GM23338 (cell line): ENCODE results near the gene DRD2. TPM values are rescaled to one million over a fixed set of nuclear protein-coding genes. Genes with fewer than 3 reads are reported as not detected.

Source experiments
- ATAC-seq: fragments of 200-7000 bp; cut with Tn5 transposase; 3 replicates; pipeline ENCODE4 v1.9.1; 2020
- DNase-seq: peaks from one replicate; pipeline ENCODE4 v3.0.0-alpha.2; 2015; ENCODE audit warnings: low spot score
- H2AFZ ChIP-seq: fragments of 200-600 bp; sonication (generic); 2 replicates; pipeline ENCODE4 v1.8.0; 2016; ENCODE audit warnings: antibody characterized with exemption, mild to moderate bottlenecking, moderate library complexity
- H3F3A ChIP-seq: fragments of 200-600 bp; sonication (generic); replicated peaks from 2 replicates; pipeline ENCODE4 v1.8.0; 2017; ENCODE audit warnings: antibody characterized with exemption, mixed run types, low read depth
- H3K27ac ChIP-seq: fragments of 200-600 bp; sonication (generic); 2 replicates; pipeline ENCODE4 v1.6.1; 2016; ENCODE audit warnings: low read depth
- H3K27me3 ChIP-seq: fragments of 200-600 bp; sonication (generic); 2 replicates; pipeline ENCODE4 v1.8.0; 2016; ENCODE audit warnings: mild to moderate bottlenecking, mixed run types, moderate library complexity; ENCODE audit not compliant: insufficient read depth
- H3K36me3 ChIP-seq: fragments of 200-600 bp; sonication (generic); 2 replicates; pipeline ENCODE4 v1.8.0; 2016; ENCODE audit warnings: mild to moderate bottlenecking; ENCODE audit not compliant: insufficient read depth
- H3K4me1 ChIP-seq: fragments of 200-600 bp; sonication (generic); 2 replicates; pipeline ENCODE4 v1.8.0; 2016; ENCODE audit warnings: mild to moderate bottlenecking, moderate library complexity; ENCODE audit not compliant: insufficient read depth
- H3K4me2 ChIP-seq: fragments of 200-600 bp; sonication (generic); 2 replicates; pipeline ENCODE4 v1.7.1; 2017; ENCODE audit warnings: mixed run types
- H3K4me3 ChIP-seq: fragments of 200-600 bp; sonication (generic); 2 replicates; pipeline ENCODE4 v1.6.1; 2016; ENCODE audit warnings: mixed run types
- H3K79me2 ChIP-seq: fragments of 200-600 bp; sonication (generic); replicated peaks from 2 replicates; pipeline ENCODE4 v1.8.0; 2017; ENCODE audit warnings: mild to moderate bottlenecking; ENCODE audit not compliant: insufficient read depth
- H3K9me2 ChIP-seq: fragments of 200-600 bp; sonication (generic); 2 replicates; pipeline ENCODE4 v1.8.0; 2017; ENCODE audit not compliant: insufficient read depth
- H4K20me1 ChIP-seq: fragments of 200-600 bp; sonication (generic); replicated peaks from 2 replicates; pipeline ENCODE4 v1.8.0; 2017; ENCODE audit warnings: mild to moderate bottlenecking; ENCODE audit not compliant: insufficient read depth
- H3K27ac Mint-ChIP-seq: 2 replicates; pipeline ENCODE4 v1.8.0; 2020; ENCODE audit warnings: inconsistent platforms, mild to moderate bottlenecking, moderate library complexity, mixed read lengths
- H3K27me3 Mint-ChIP-seq: 3 replicates; pipeline ENCODE4 v1.8.0; 2022; ENCODE audit warnings: low read depth, mild to moderate bottlenecking, moderate library complexity, mixed read lengths, inconsistent platforms; ENCODE audit not compliant: insufficient read depth, poor library complexity
- H3K36me3 Mint-ChIP-seq: 3 replicates; pipeline ENCODE4 v1.8.0; 2021; ENCODE audit warnings: low read depth, mild to moderate bottlenecking, inconsistent platforms, moderate library complexity, mixed read lengths
- H3K4me1 Mint-ChIP-seq: 3 replicates; pipeline ENCODE4 v1.8.0; 2020; ENCODE audit warnings: mild to moderate bottlenecking, inconsistent platforms, mixed read lengths
- H3K4me3 Mint-ChIP-seq: 3 replicates; pipeline ENCODE4 v1.8.0; 2021; ENCODE audit warnings: moderate library complexity, mild to moderate bottlenecking, inconsistent platforms, mixed read lengths
- H3K9me3 Mint-ChIP-seq: 3 replicates; pipeline ENCODE4 v1.8.0; 2020; ENCODE audit warnings: moderate library complexity, mild to moderate bottlenecking, inconsistent platforms, mixed read lengths
- CREB1 ChIP-seq: fragments of 250-450 bp; sonication (Bioruptor Pico); IDR thresholded peaks from 2 replicates; pipeline ENCODE4 v1.5.0; 2020; ENCODE audit warnings: low read depth, mild to moderate bottlenecking, moderate library complexity
- POLR2AphosphoS5 ChIP-seq: IDR thresholded peaks from 2 replicates; pipeline ENCODE4 v1.6.1; 2016; ENCODE audit warnings: antibody characterized with exemption, low read depth
- REST ChIP-seq: IDR thresholded peaks from one replicate; pipeline ENCODE4 v1.6.1; 2018; ENCODE audit warnings: antibody characterized with exemption; ENCODE audit not compliant: unreplicated experiment
- ZNF462 ChIP-seq: fragments of 250-450 bp; sonication (Bioruptor Pico); IDR thresholded peaks from 2 replicates; pipeline ENCODE4 v1.5.0; 2020; ENCODE audit warnings: mild to moderate bottlenecking, moderate library complexity
- polyA plus RNA-seq: library from polyadenylated mRNA; unstranded; fragments of >200 nt; fragmentation: Nextera tagmentation; extraction: Ambion mirVana; gene quantifications from 2 replicates; pipeline ENCODE4 v1.2.1, GENCODE V29; 2016
- total RNA-seq: library from RNA; depleted of rRNA; stranded (reverse); fragments of >200 nt; shearing (Covaris generic); gene quantifications from 2 replicates; pipeline ENCODE4 v1.2.3, GENCODE V29; 2014

DRD2 gene
- total and polyA plus RNA-seq, 2 experiments from 2014 or later = 0.21 to 0.66 TPM

DNA sequence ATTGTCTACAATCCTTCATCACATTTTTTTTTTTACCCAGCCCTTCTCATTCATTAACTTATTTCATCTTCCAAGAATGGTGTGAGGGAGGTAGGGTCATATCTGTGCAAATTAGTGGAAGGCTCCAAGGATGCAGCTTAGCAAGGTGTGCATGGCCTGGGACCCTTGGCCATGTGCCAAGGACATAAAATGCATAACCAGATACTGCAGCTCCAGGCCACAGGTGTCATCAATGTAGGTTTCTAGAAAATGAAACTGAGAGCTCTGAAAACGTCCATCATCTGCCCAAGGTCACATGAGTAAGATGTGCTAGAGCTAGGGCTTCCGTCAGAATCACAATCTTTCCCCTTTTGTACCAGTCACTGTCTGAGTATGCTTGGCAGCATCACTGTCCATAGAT is 57.8 kb downstream of the DRD2 start (continued):
- TF ChIP-seq ZNF462 (CRISPR knock-in tag) = no peak
- TF ChIP-seq CREB1 (CRISPR knock-in tag) = no peak
- TF ChIP-seq REST = no peak

GRCh38 chr11:113415343-113415742 is 59.9 kb downstream of the DRD2 start:
- no peak overlapping the region for H3K4me2 ChIP-seq
- Mint-ChIP-seq H3K27me3 (peaks cover 11% of the 10 kb centered on the region), H3K4me1 (no peaks in the 10 kb centered on the region), H3K9me3 (no peaks in the 10 kb centered on the region; the same call in 2 of the 3 replicates), H3K4me3 (no peak overlapping the region), H3K36me3 (no peaks in the 10 kb centered on the region; the same call in 2 of the 3 replicates), H3K27ac (no peak overlapping the region)
- DNase-seq (no peak), ATAC-seq (no peak)
- no peaks in the 10 kb centered on the region for H3K27me3 ChIP-seq
- H4K20me1 ChIP-seq = no peaks in the 10 kb centered on the region
- no peaks in the 10 kb centered on the region for H3K9me2 ChIP-seq
- H3K36me3 ChIP-seq = no peaks in the 10 kb centered on the region
- no peak for TF ChIP-seq POLR2AphosphoS5
- H2AFZ ChIP-seq = no peak overlapping the region
- no peaks in the 10 kb centered on the region for H3K79me2 ChIP-seq
- no peak overlapping the region for H3K27ac ChIP-seq
- H3F3A ChIP-seq = no peaks in the 10 kb centered on the region
- H3K4me1 ChIP-seq = no peaks in the 10 kb centered on the region
- no peak overlapping the region for H3K4me3 ChIP-seq
